Activated T-cell treated with anti-CD3 and anti-CD28 coated beads, Interleukin-2, amount 50 U/mL, for 72 hours (primary cell): ENCODE data around the gene ZNF613. TPM values are rescaled to one million over a fixed set of nuclear protein-coding genes. Genes with fewer than 3 reads are reported as not detected.

Experiments used
- ATAC-seq, 2 donors: fragments of 150-1000 bp; cut with Tn5 transposase; replicated peaks in 1 of 2; 2 replicates each; pipeline ENCODE4 v1.10.0; 2021; ENCODE audit warnings: moderate library complexity in 2 of 2, mild to moderate bottlenecking in 1 of 2
- DNase-seq, 2 donors: peaks; one replicate each; pipeline ENCODE4 v3.0.0; 2021 to 2022; ENCODE audit warnings: mixed read lengths in 1 of 2
- H3K27ac Mint-ChIP-seq: one replicate; pipeline ENCODE4 v1.8.0; 2022; ENCODE audit warnings: mild to moderate bottlenecking, moderate library complexity, mixed read lengths
- H3K27me3 Mint-ChIP-seq: one replicate; pipeline ENCODE4 v1.8.0; 2022; ENCODE audit warnings: low read depth, mixed read lengths
- H3K36me3 Mint-ChIP-seq, 2 donors: one replicate each; pipeline ENCODE4 v1.8.0; 2022; ENCODE audit warnings: mixed read lengths in 2 of 2, mild to moderate bottlenecking in 1 of 2; ENCODE audit not compliant: insufficient read depth in 2 of 2
- H3K4me1 Mint-ChIP-seq: one replicate; pipeline ENCODE4 v1.8.0; 2022; ENCODE audit warnings: low read depth, mixed read lengths
- H3K4me3 Mint-ChIP-seq, 2 donors: one replicate each; pipeline ENCODE4 v1.8.0; 2022; ENCODE audit warnings: mild to moderate bottlenecking in 2 of 2, mixed read lengths in 2 of 2, moderate library complexity in 2 of 2
- H3K9me3 Mint-ChIP-seq, 2 donors: one replicate each; pipeline ENCODE4 v1.8.0; 2022; ENCODE audit warnings: mixed read lengths in 2 of 2
- total RNA-seq, 2 donors: library from RNA; stranded (reverse); gene quantifications; one replicate each; pipeline ENCODE4 v1.2.3, GENCODE V29; 2022

The ZNF613 gene
- total RNA-seq, 2 donors from 2014 or later = 4.2 to 4.3 TPM

DNA sequence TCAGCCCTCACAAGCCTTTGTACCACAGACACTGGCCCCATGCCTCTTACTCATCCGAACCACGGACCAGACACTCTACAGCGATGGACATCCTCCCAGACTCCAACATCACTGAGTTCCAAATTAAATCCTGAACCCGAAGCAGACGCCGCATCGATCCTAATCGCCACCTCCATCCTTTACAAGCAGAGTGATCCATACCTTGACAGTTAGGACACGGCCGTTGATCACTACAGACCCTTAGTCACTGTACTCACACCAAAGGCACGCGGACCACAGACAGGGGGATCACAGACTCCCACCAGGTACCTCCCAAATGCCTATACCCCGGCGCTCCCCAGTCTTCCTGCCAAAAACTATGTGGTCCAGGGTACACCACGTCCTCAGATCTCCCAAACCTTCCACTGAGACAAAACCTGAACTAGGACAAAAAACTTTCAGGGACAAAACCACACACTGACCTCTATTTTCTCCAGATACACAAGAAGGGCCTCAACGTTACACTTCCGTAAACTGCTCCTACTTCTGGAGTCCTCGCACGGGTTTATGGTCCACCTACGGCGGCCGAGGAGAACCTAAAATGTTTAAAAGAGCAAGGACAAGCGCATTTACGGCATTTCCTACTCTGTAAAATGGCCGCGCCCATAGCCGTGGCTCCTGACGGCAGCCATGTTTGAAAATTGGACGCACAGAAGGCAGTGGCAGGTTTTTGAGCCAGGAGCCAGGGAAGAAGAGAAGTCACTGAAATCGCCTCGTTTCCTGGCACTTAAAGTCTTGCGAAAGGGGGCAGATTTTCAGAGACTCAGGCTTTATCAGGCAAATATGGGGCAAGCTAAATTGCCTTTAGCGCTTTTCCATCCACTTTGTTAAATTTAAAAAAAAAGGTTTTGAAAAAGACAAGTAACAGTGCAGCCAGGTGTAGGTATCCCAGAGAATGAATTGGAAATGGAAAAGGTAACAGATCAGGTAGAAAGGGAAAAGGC lies 59.3 kb downstream of the ZNF613 start, which contains the start of gene ZNF350:
ZNF350 (minus strand) TSS at position 532 of the 983 bp plus-strand sequence. CDS start 12,480 bp downstream, outside the sequence.
- peaks cover 36 to 66% of the 10 kb centered on the region in 2 donors for H3K36me3 Mint-ChIP-seq
- H3K4me3 Mint-ChIP-seq = peak within 1 kb of the TSS; percentile 94 to 96
- H3K4me1 Mint-ChIP-seq = peaks cover 8% of the 10 kb centered on the region
- ATAC-seq = peak; percentile 96 to 98
- peak within 1 kb of the TSS; percentile 91 for H3K27ac Mint-ChIP-seq
- DNase-seq = peak; percentile 85 to 88
- H3K9me3 Mint-ChIP-seq = peaks cover 23 to 24% of the 10 kb centered on the region in 2 donors
- H3K27me3 Mint-ChIP-seq = no peaks in the 10 kb centered on the region

DNA sequence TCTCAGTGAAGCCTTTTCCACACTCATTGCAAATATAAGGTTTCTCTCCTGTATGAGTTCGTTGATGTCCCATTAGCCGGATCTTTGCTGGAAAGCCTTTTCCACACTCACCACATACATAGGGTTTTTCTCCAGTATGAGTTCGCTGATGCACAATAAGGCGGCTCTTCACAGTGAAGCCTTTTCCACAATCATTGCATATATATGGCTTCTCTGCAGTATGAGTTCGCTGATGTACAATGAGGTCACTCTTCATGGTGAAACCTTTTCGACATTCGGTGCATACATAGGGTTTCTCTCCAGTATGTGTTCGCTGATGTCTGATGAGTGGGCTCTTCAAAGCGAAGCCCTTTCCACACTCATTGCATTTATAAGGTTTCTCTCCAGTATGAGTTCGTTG lies 66.2 kb downstream of the ZNF613 start:
- Mint-ChIP-seq H3K4me1 (no peaks in the 10 kb centered on the region), H3K4me3 (no peak overlapping the region), H3K27ac (no peak overlapping the region), H3K27me3 (no peaks in the 10 kb centered on the region), H3K9me3 (peaks cover 29 to 36% of the 10 kb centered on the region in 2 donors), H3K36me3 (peaks cover 40 to 82% of the 10 kb centered on the region in 2 donors)
- no peak for DNase-seq
- ATAC-seq = no peak

DNA sequence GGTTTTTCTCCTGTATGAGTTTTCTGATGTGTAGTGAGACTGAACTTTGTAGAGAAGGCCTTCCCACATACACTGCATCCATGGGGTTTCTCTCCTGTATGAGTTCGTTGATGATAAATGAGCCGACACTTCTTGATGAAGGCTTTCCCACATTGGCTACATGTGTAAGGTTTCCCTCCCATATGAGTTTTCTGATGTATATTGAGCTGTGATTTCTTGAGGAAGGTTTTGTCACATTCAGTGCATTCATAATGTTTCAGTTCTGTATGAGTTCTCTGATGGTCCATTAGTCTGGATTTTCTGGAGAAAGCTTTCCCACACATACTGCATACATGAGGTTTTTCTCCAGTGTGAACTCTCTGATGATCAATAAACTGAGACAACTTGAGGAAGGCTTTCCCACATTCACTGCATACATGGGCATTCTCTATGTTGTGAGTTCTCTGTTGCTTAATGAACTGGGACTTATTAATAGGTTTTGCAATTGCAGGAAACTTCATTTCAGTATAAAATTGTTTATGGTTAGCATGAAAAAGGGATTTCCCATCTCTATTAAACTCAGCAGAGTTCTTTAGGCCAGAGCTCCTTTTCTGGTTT lies 66.9 kb downstream of the ZNF613 start:
- no peak for ATAC-seq
- no peak overlapping the region for H3K27ac Mint-ChIP-seq
- H3K9me3 Mint-ChIP-seq = peaks cover 25 to 33% of the 10 kb centered on the region in 2 donors
- no peaks in the 10 kb centered on the region for H3K27me3 Mint-ChIP-seq
- no peak overlapping the region for H3K4me3 Mint-ChIP-seq
- DNase-seq = no peak
- H3K4me1 Mint-ChIP-seq = no peaks in the 10 kb centered on the region
- peaks cover 40 to 82% of the 10 kb centered on the region in 2 donors for H3K36me3 Mint-ChIP-seq

Other genes starting within 250 kb of the ZNF613 start
- gene SPACA6, start 234.1 kb upstream of the ZNF613 start, total RNA-seq = 1 to 10 TPM; 3.6 to 7.5 TPM
- not detected for gene HAS1, start 203.5 kb upstream of the ZNF613 start, total RNA-seq
- not detected for gene FPR1, start 175.6 kb upstream of the ZNF613 start, total RNA-seq
- not detected for gene FPR2, start 166.3 kb upstream of the ZNF613 start, total RNA-seq
- gene FPR3, start 132.3 kb upstream of the ZNF613 start, total RNA-seq = not detected
- gene ZNF577, start 39.5 kb upstream of the ZNF613 start, total RNA-seq = 10 to 100 TPM in 1 of 2 donors, 1 to 10 TPM in 1; 9.4 to 11.0 TPM
- 10 to 100 TPM; 11.0 to 17.8 TPM for gene ZNF649, start 22.5 kb upstream of the ZNF613 start, total RNA-seq
- gene ZNF350, start 59.4 kb downstream of the ZNF613 start, total RNA-seq = 10 to 100 TPM; 10.9 to 15.6 TPM
- gene ZNF615, start 80.7 kb downstream of the ZNF613 start, total RNA-seq = 10 to 100 TPM; 10.2 to 11.8 TPM
- gene ZNF614, start 100.9 kb downstream of the ZNF613 start, total RNA-seq = 10 to 100 TPM; 11.5 TPM
- gene ZNF432, start 121.4 kb downstream of the ZNF613 start, total RNA-seq = 10 to 100 TPM; 13.1 to 14.3 TPM
- gene ZNF841, start 168.3 kb downstream of the ZNF613 start, total RNA-seq = 10 to 100 TPM; 18.4 to 20.8 TPM
- gene ZNF616, start 212.5 kb downstream of the ZNF613 start, total RNA-seq = 10 to 100 TPM; 10.4 to 12.1 TPM
- gene ZNF836, start 244.1 kb downstream of the ZNF613 start, total RNA-seq = 10 to 100 TPM; 15.3 to 18.2 TPM